ENCODE measurements around the gene SERGEF.

The SERGEF gene

DNA sequence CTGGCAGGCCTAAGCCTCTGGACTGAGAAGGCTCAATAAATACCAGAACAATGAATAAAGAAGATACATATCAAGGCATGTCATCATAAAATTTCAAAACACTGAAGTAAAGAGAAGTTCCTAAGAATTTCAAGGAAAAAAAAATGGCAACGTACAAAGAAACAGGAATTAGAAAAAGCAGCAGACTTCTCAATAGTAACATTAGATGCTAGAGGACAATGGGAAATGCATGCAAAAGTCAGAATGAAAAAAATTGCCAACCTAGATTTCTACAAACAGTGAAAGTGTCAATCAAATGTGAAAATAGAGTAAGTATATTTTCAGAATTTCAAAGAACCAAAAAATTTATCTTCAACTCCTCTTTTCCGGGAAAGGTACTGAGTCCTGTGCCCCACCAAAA, 153.3 kb downstream of the SERGEF start:
- DNase-seq (ENCODE audit: low spot score), result no peak

DNA sequence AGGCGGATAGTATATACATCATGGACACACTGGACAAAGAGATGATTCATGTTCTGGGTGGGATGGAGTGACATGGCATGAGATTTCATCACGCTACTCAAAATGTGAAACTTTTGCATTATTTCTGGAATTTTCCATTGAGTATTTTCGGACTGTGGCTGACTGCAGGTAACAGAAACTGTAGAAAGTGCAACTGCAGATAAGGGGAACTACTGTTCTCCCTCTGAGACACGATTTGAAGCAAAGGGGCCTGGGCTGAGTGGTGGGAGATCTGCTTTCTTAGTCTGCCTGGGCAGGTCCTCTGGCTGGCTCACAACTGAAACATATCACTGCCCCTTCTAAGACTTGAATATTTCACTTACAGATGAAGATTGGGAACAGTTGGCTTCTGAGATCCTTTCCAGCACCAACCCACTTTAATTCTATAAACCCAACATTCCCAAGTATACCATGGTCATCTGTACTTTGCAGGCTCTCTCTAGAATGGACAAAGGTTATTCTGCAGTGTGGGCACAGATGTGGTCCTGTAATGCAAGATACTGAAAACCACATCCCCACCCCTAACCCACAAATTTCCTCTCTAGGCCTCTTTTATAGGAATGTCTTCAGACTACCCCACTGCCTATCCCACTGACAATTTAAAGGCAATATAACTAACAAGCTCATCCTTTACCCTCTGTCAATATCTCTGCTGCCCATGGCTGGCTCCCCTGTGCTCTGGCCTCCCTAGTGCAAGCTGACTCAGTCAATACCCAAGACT, 157.1 kb downstream of the SERGEF start:
- DNase-seq (ENCODE audit: low spot score), result no peak

DNA sequence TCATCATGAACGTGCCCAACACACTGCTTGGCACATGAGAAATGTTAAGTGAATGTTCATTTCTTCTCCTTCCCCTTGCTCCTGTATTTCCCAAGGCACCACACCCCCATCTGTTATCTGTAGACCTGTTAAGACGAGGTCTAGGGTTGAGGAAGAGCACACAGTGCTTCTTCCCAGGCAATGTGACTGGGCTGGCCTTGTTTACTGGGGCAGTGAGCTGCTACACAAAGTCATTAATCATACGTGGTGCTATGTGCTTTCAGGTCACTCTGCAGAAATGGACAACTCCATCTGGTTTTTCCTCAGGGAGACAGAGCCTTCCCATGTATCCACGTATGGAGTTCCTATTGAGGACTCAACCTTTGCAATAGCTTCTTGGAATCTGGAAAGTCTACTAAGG, 159.6 kb downstream of the SERGEF start:
- DNase-seq (ENCODE audit: low spot score), result no peak

DNA sequence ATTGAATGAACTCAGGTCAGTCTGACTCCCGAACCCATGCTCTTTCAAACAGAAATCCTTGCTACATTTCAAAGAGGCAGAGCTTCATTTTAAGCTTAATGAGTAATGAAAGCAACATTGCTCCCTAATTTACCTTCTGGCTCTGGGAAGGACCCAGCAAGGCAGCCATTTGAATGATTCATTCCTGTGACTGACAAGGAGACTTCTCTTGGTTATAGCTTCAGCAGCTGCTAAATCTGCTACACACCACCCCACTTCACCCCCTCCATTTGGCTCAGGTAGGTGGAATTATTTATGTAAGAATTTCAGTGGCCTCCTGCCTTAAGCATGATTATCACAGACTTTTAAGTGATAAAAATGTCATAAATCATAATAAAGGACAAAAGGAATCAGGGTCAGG, 160.6 kb downstream of the SERGEF start:
- no peak for DNase-seq (ENCODE audit: low spot score)

DNA sequence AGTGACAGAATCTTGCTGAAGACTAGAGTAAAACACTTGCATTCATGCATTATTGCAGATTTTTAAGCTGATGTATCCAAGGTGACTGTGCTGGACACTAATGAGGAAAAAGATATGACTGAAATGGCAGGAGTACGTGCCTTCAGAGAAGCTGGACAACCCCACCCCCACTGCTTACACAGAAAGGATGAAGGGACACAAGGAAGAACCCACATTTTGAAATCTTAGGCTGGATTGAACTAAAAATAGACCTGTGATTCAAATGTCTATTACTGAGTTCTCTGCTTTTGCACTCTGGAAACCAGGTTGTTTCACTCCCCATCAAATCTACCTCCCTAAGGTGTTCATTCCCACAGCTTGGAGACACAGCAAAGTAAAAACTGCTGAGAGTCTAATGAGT, 161.2 kb downstream of the SERGEF start:
- no peak for DNase-seq (ENCODE audit: low spot score)

DNA sequence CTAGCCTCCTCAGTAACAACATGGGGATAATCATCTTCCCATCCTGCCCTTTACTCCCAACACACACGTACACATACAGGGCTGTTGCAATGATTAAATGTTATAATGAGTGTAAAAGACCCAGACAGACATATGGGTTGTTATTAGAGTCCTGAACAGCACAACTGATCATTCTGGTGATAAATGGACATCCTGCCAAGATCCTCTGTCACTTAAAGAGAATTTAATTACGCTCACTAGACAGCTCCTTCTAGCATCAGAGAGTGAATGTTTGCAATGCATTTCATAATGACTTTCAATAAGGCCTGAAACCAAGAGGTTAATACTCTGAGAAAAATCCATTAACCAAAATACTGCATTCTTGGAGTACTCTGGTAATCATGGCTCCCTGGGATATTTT, 162.5 kb downstream of the SERGEF start:
- DNase-seq (ENCODE audit: low spot score), result no peak

DNA sequence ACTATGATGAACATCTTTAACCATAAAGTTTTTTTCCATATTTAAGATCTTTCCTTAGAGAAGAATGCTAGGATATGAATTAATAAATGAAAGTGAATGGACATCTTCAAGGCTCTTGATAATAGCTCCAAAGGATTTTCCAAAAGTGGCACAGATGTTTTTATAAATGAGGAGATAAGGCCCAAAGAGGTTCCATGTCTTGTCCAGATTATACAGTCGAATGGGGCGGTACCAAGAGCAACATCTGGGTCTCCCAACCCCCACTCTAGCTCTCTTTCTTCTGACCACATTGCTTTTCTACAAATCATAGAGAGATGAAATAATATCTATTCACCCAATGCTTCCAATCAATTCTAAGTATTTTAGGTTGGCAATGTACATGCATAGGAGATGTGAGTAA, 164.1 kb downstream of the SERGEF start:
- DNase-seq (ENCODE audit: low spot score), result no peak

DNA sequence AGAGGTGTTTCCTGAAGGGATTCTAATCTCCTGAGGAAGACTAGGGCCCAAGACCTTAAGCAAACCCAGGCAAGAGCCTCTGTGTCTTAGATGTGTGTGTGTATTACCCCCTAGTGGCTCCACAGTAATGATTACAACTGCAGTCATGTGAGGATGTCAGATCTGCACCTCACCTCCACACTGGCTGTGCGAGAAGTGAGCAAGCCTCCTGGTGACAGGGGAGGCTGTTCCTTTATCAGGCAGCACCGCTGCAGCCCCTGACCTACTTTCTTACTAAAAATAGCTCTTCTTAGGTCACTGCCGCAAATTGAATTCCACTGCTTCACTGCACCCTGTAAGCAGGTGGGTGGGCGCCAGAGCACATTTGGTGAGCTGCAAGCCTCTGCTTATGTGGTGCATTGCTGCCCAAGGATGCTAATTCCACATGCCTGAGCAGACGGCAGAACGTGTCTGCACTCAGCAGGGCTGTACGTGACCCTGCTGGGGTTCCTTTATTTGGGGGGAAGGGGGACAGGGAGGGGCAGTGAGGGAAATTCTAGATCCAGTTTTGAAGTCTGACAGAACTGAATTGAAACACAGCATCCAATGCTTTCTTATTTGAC, 165.9 kb downstream of the SERGEF start:
- no peak for DNase-seq (ENCODE audit: low spot score)

DNA sequence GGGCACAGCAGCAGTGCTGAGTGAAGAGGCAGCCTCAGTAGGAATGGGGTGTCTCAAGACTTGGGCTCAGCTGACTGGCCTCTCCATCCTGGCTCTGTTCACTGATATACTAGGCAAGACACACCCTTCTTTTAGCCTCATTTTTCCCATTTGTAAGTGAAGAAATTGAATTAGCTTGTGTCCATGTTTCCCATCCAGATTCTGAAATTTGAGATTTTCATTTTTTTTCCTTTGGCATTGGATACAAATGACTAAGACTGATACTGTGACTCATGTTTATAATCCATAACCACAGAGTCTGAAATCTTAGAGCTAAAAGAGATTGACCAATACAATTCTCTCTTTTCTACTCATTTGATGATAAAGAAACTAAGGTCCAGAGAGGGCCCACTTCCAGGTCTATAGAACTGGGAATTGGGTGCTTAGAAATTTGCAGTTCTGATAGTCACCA, 167.4 kb downstream of the SERGEF start:
- no peak for DNase-seq (ENCODE audit: low spot score)

DNA sequence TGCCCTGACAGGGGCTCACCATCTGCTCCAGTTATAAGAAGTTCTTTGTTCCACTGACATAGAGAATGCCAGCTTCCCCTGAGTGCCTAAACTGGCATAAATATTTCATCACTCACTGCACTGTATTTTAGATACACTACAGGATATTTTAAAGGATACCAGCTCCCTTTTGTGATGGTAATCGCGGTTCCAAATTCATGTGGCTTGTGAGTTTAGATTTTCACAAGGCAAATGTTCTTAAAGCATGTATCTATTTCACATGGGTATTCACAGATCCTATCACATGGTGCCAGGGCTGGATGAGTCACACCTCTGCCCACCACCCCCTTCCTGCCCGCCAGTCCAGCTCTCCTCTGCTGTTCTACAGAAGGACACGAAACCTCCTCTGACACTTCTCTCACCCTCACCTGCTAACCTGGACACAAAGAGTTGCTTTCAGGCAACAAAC, 172.7 kb downstream of the SERGEF start:
- peak; percentile 81 for DNase-seq (ENCODE audit: low spot score)

DNA sequence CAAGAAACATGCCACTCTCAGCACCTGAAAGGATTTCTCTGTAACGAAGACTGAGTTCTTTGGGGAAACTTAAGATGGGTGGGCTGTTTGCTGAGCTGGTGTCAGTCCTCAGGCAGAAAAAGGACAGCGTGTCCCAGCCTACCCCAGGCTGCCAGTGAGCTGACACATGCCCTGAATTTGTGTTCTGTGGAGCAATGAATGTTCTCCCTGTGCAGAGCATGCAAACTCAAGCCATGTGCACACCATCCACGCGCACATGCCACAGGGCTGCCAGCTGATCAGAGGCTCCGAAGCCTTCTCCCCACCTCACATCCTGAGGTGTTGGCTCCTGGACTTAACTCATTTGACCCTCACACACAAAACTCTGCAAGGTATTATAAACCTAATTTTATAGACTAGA, 173.4 kb downstream of the SERGEF start:
- DNase-seq (ENCODE audit: low spot score), result no peak

DNA sequence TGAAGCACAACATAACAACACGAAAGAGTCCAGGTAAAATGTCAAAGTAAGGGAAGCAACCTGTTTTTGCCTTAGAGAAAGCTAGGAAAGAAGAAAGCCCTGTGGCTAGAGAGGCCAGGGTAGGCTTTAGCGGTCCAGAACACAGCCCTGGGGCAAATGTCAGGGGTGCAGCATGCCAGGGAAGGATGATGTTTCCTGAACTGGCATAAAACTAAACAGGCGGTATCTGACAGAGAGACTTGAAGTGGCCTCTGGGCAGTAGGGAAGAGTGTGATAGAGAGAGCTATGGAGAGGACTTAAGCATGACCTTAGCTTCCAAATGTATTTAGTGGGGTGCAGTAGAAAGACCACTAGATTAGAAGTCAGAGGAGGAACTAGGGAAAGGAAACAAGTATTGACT, 174.7 kb downstream of the SERGEF start:
- no peak for DNase-seq (ENCODE audit: low spot score)

DNA sequence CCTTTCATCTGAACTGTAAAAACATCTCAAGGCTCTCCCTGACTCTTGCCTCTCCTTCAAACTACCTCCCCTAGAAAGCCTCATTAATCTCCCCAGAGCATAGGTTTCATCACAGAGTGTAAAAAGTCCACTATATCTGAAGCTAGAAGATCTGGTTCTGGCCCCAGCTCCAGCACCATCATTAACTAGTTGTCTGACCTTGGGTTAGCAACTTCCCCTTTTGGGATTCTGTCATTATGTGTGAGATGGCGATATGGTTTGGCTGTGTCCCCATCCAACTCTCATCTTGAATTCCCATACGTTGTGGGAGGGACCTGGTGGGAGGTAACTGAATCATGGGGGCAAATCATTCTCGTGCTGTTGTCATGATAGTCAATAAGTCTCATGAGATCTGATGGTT, 181.0 kb downstream of the SERGEF start:
- no peak for DNase-seq (ENCODE audit: low spot score)

DNA sequence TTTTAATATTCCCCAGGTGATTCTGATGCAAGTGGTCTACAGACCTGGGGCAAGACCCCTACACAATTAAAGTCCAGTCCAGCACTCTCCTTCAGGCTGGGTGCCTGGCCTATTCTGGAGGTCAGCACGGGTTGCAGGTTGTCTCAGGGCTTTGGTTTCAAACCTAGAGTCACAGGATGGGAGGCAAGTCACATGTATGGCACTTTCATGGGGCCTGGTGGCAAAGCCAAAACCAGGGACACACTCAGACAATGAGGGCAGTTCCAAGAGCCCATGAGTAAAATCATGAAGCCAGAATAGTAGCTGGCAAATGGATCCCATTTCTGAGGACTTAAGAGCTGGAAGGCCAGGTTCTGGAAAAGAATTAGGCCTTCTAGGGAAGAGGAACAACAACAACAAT, 181.6 kb downstream of the SERGEF start:
- no peak for DNase-seq (ENCODE audit: low spot score)

DNA sequence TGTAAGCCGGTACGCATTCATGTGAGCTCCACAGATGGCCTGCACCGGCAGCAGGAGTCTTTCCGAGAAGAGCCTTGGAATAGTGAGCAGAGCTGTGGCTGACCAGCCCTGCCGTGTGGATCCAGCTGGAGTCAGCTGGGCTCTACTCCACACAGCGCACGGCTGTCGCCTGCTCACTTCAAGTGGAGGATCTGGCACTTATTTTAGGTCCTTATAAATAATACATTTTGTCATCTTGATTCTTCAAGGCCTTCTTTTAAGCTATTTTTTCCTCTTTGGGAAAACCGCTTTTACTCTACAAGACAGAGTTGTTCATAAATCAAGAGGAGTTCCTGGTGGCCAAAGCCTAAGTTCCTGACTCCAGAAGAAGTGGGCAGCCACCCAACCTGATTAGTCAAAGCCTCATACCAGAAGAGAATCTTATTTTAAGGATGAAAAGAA, 184.5 kb downstream of the SERGEF start:
- no peak for DNase-seq (ENCODE audit: low spot score)

DNA sequence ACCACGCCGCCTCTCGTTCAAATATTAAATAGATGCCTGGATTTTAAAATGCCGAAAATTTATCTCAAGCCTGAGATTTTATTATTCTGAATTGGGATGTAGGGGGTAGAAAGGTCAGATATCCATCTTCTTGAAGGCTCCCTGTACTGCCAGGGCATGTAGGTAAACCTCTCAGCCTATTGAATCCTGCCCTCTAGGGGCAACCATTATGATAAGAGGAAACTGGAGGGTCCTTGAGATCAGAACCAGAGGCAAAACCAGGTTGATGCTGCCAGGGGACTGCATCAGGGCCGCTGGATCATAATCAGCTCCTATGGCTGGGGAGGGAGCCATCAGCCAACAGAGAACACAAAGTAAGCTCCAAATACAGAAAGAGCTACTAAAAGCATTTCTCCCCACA, 185.8 kb downstream of the SERGEF start:
- DNase-seq (ENCODE audit: low spot score), result no peak

DNA sequence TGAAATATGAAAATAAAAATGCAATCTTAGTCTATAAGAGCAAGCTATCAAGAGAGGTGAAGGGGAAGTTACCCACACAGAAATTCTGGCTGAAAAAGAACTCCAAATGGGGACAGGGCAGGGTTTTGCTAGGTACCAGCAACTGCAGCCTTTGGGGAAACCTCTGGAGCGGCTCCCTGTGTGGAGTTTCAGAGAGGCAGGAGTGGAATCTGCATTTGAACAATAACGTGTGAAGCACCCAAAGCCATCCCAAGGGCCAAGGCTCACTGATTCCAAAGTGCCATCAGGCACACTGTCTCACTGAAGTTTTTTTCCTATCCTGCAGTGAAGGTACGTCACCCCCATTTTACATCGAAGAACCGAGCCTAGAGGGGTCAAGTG, 190.5 kb downstream of the SERGEF start:
- no peak for DNase-seq (ENCODE audit: low spot score)

DNA sequence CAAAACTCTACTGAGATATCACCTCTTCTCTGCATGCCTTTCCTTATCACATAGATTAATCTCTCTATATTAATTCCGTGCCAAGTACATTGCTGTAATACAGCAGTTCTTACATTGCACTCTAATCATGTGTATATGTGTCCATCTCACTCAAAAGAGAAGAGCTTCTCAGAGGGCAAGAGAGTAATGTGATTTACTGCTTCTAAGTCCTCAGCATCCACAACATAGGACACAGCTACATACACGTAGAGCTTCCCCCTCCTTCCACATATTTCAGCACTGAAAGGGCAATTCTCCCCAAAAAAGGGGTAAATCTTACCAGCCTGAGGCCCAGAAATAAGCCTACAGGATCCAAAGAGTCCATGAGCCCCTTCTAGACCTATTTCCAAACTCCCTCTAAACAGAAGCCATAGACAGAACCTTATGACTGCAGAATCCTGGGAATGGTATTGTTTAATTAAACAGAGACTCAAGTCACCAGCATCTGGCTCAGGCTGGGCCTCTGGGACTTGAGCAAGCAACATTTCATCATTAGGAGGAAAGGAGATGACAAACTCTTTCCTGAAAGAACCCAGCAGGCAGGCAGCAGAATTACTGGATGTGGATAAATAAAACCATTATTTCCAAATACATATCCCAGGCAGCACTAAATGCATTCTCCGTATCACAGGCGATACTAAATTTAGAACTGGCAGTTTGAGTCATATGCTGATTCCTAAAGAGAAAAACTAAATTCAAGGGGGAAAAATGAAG, 191.0 kb downstream of the SERGEF start:
- DNase-seq (ENCODE audit: low spot score), result peak; percentile 56

DNA sequence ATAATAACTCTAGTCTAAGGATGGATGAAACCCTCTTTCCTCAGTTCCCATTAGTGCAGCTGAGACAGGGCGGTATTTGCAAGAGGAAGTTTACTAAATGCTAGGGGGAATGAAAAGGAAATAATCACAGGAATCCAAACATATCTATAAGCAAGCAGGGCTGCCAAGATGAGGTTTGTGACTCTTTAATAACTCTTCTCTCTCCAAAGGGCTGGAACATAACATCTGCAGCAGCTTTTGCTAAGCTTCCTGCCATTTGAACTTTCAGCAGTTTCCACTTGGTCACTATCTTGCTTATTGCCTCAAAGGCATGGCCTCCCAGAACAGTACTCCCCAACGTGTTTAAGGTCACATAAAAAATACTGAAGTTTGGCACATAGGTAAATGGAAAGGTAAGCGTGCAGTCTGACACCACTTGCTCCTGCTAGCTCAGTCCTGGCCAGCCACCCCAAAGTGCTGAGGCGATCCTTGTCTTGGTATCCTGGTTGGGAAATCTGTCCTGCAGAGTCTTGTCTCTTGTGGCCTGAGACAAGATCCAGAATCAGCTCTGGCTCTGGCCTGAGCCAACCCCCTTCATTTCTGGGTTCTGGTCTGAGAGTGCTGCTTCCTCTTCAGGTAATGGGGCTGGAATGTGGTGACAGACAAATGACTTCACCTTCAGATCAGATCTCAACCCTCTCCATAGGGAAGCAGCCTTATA, 196.5 kb downstream of the SERGEF start:
- no peak for DNase-seq (ENCODE audit: low spot score)

DNA sequence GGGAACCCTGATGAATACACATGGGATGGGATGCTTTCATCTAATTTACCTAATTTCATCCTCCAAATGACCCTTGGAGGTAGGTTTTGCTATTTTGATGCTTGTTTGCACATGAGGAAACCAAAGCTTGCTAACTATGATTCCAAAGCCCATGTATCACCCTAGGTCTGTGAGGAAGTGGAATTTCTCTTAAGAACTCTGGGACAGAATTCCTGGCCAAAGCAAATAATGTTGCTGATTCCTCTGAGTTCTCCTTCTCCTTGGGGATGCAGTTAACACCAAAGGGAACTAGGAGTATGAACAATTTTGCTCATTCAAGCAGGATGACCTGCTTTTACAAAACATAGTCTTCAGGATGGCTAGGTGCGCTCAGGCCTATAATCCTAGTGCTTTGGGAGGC, 198.3 kb downstream of the SERGEF start:
- DNase-seq (ENCODE audit: low spot score), result no peak

DNA sequence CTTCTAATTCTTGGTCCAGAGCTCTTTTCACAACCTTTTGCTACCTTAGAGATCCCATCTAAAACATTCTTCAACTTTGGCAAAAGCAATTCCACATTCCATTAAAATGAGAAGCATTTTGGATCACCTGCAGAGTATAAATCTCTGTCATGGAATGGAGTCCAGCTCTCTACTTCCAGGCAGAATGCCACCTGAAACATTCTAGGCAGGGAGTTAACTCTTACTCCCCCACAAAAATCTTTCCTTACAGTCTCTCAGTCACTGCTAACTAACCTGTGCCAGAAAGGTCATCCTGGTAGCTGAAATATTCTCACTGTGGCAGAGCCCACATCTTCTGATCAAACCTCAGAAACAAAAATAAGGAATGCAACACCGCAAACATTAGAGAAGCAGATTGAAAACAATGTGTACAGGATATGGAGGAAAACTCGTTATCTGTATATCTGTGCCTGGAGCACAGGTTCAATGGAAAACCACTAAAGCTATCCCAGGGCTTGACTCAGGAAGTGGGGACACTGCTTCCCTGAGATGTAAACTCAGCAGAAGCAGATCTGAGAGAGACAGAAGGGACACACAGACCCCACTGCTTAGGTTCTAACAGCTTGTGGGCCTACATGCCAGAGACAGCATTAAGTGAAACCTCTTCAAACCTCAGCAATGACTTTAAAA, 199.3 kb downstream of the SERGEF start:
- DNase-seq (ENCODE audit: low spot score), result no peak

DNA sequence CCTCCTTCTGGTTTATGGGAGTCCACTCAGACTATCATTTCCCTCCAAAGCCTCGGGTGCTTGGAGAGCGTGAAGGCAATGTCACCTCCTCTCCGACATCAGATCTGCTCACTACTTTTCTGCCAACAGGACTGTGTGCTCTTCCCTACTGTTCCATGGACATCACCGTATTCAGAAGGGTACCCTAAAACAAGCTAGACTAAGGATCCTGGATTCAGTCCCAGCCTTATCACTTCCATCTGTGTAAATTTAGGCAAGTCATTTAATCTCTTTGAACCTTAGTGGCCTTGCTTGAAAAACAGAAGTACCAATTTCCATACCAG, 200.0 kb downstream of the SERGEF start:
- DNase-seq (ENCODE audit: low spot score), result no peak

All from COLO829 (cell line).